HuH-7 (cell line): Measurements from ENCODE around the gene VWA5B1.
A peak's percentile ranks its signal among the peaks of the same experiment; 100 is the strongest.

ENCODE experiments used
- DNase-seq: peaks from one replicate; pipeline ENCODE4 v3.0.0; 2011; ENCODE audit warnings: low spot score

VWA5B1 gene

GRCh38 chr1:20370698-20371097 lies 80.0 kb downstream of the VWA5B1 start:
- DNase-seq: no peak

GRCh38 chr1:20371411-20371810 lies 80.7 kb downstream of the VWA5B1 start:
- peak; percentile 27 for DNase-seq

- no peak for DNase-seq
Measured at GRCh38 chr1:20371883-20372282, 81.2 kb downstream of the VWA5B1 start.

GRCh38 chr1:20372676-20373075 lies 82.0 kb downstream of the VWA5B1 start:
- no peak for DNase-seq

- DNase-seq: no peak
Measured at GRCh38 chr1:20373286-20373685, 82.6 kb downstream of the VWA5B1 start.

GRCh38 chr1:20373764-20374163 lies 83.1 kb downstream of the VWA5B1 start:
- DNase-seq: no peak

- no peak for DNase-seq
Measured at GRCh38 chr1:20375563-20375962, 84.9 kb downstream of the VWA5B1 start.

GRCh38 chr1:20376171-20376570 lies 85.5 kb downstream of the VWA5B1 start:
- no peak for DNase-seq

- peak; percentile 79 for DNase-seq
Measured at GRCh38 chr1:20376880-20377494, 86.3 kb downstream of the VWA5B1 start.

GRCh38 chr1:20377516-20378270 lies 87.0 kb downstream of the VWA5B1 start:
- DNase-seq: no peak

GRCh38 chr1:20379075-20379474 lies 88.4 kb downstream of the VWA5B1 start:
- no peak for DNase-seq

- DNase-seq: no peak
Measured at GRCh38 chr1:20380175-20380574, 89.5 kb downstream of the VWA5B1 start.

- no peak for DNase-seq
Measured at GRCh38 chr1:20380616-20381035, 90.0 kb downstream of the VWA5B1 start.

- no peak for DNase-seq
Measured at GRCh38 chr1:20381045-20381641, 90.5 kb downstream of the VWA5B1 start.

GRCh38 chr1:20381961-20382360 lies 91.3 kb downstream of the VWA5B1 start:
- no peak for DNase-seq

GRCh38 chr1:20382711-20383110 lies 92.0 kb downstream of the VWA5B1 start:
- DNase-seq: no peak

GRCh38 chr1:20383631-20384030 lies 93.0 kb downstream of the VWA5B1 start:
- DNase-seq: no peak

GRCh38 chr1:20385630-20386029 lies 95.0 kb downstream of the VWA5B1 start:
- DNase-seq: no peak

GRCh38 chr1:20386323-20387081 lies 95.8 kb downstream of the VWA5B1 start:
- DNase-seq: no peak

GRCh38 chr1:20389571-20389970 lies 98.9 kb downstream of the VWA5B1 start:
- no peak for DNase-seq

- no peak for DNase-seq
Measured at GRCh38 chr1:20390589-20391331, 100.1 kb downstream of the VWA5B1 start.

- no peak for DNase-seq
Measured at GRCh38 chr1:20395255-20395654, 104.6 kb downstream of the VWA5B1 start.
